ENCODE measurements around the gene AMBN. TPM values are rescaled to one million over a fixed set of nuclear protein-coding genes. Genes with fewer than 3 reads are reported as not detected.

AMBN gene, protein sequence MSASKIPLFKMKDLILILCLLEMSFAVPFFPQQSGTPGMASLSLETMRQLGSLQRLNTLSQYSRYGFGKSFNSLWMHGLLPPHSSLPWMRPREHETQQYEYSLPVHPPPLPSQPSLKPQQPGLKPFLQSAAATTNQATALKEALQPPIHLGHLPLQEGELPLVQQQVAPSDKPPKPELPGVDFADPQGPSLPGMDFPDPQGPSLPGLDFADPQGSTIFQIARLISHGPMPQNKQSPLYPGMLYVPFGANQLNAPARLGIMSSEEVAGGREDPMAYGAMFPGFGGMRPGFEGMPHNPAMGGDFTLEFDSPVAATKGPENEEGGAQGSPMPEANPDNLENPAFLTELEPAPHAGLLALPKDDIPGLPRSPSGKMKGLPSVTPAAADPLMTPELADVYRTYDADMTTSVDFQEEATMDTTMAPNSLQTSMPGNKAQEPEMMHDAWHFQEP
- total RNA-seq, result not detected in 2 replicates

DNA sequence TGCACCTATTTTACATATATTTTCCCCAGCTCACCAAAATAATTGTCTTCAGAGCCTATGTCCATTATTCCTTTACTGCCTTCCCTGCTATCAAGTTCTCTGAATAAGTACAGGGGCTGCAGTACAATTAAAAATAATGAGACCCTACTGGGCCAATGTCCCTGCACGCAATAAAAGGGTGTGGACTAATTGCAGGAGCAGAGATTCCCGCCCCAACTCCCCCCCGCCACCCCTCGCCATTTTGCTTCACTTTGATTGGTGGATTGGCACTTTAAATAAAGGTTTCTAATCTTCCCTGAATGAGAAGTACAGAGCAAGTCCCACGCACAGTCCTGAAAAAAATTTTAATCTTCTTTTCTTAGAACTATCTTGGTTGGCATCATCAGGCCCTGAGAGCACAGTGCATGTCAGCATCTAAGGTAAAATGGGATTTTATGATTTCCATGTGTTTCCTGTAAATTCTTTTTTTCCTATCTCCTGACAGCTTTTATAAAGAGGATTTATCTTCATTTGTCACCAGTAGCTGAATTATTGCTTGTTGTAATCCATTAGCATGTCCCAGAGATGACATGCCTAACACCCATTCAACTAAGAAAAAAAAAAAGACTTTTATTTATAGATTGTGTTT, at the start of gene AMBN:
Gene AMBN, plus strand, starts transcription at position 302 of the 628 bp plus-strand sequence. Its CDS starts 103 bp downstream, at position 405.

DNA sequence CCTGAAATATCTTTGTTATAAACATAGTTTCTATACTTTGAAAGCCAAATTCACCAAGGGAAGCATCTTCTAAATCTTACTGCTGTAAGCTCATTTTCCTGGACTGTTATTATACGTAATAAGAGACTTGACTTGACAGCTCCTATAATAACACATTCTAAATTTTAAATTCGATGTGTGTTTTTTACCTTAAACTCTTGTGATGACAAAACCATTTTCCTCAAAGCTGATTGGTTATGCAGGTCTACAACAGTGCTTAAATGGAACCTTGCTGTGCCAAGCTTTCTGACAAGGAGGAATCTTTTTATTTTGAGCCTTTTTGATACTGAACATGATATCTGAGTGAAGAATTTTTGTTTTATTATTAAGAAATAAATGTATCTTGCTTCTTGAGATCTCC, 36.4 kb downstream of the AMBN start, which contains the start of gene ENAM:
Gene ENAM, plus strand, starts transcription at position 301 of the 400 bp plus-strand sequence. CDS start 757 bp downstream, outside the sequence.

Other genes with a start within 250 kb of the AMBN start
- not detected in 2 replicates for gene SMR3A, start 231.5 kb upstream of the AMBN start, total RNA-seq
- not detected in 2 replicates for gene SMR3B, start 209.1 kb upstream of the AMBN start, total RNA-seq
- gene OPRPN, start 194.3 kb upstream of the AMBN start, total RNA-seq, result not detected in 2 replicates
- gene MUC7, start 120.1 kb upstream of the AMBN start, total RNA-seq, result not detected in 2 replicates
- gene AMTN, start 73.7 kb upstream of the AMBN start, total RNA-seq, result 0.34 and 1.3 TPM in 2 replicates
- not detected in 2 replicates for gene ENAM, start 36.5 kb downstream of the AMBN start, total RNA-seq
- 0.34 TPM in 1 of 2 replicates, not detected in the other for gene JCHAIN, start 74.3 kb downstream of the AMBN start, total RNA-seq
- gene UTP3, start 96.3 kb downstream of the AMBN start, total RNA-seq, result 19.5 and 36.2 TPM in 2 replicates
- gene RUFY3, start 129.7 kb downstream of the AMBN start, total RNA-seq, result 40.0 and 63.1 TPM in 2 replicates
- gene GRSF1, start 247.6 kb downstream of the AMBN start, total RNA-seq, result 55.4 and 102 TPM in 2 replicates

Data from nasal cavity respiratory epithelium epithelial cell of viscerocranial mucosa (primary cell).